GM23338 (cell line): Measurements from ENCODE around the gene SSR3. TPM values are rescaled to one million over a fixed set of nuclear protein-coding genes. Genes with fewer than 3 reads are reported as not detected.

Experiments used
- ATAC-seq: fragments of 200-7000 bp; cut with Tn5 transposase; 3 replicates; pipeline ENCODE4 v1.9.1; 2020
- DNase-seq: peaks from one replicate; pipeline ENCODE4 v3.0.0-alpha.2; 2015; ENCODE audit warnings: low spot score
- H2AFZ ChIP-seq: fragments of 200-600 bp; sonication (generic); 2 replicates; pipeline ENCODE4 v1.8.0; 2016; ENCODE audit warnings: antibody characterized with exemption, mild to moderate bottlenecking, moderate library complexity
- H3F3A ChIP-seq: fragments of 200-600 bp; sonication (generic); replicated peaks from 2 replicates; pipeline ENCODE4 v1.8.0; 2017; ENCODE audit warnings: antibody characterized with exemption, mixed run types, low read depth
- H3K27ac ChIP-seq: fragments of 200-600 bp; sonication (generic); 2 replicates; pipeline ENCODE4 v1.6.1; 2016; ENCODE audit warnings: low read depth
- H3K27me3 ChIP-seq: fragments of 200-600 bp; sonication (generic); 2 replicates; pipeline ENCODE4 v1.8.0; 2016; ENCODE audit warnings: mild to moderate bottlenecking, mixed run types, moderate library complexity; ENCODE audit not compliant: insufficient read depth
- H3K36me3 ChIP-seq: fragments of 200-600 bp; sonication (generic); 2 replicates; pipeline ENCODE4 v1.8.0; 2016; ENCODE audit warnings: mild to moderate bottlenecking; ENCODE audit not compliant: insufficient read depth
- H3K4me1 ChIP-seq: fragments of 200-600 bp; sonication (generic); 2 replicates; pipeline ENCODE4 v1.8.0; 2016; ENCODE audit warnings: mild to moderate bottlenecking, moderate library complexity; ENCODE audit not compliant: insufficient read depth
- H3K4me2 ChIP-seq: fragments of 200-600 bp; sonication (generic); 2 replicates; pipeline ENCODE4 v1.7.1; 2017; ENCODE audit warnings: mixed run types
- H3K4me3 ChIP-seq: fragments of 200-600 bp; sonication (generic); 2 replicates; pipeline ENCODE4 v1.6.1; 2016; ENCODE audit warnings: mixed run types
- H3K79me2 ChIP-seq: fragments of 200-600 bp; sonication (generic); replicated peaks from 2 replicates; pipeline ENCODE4 v1.8.0; 2017; ENCODE audit warnings: mild to moderate bottlenecking; ENCODE audit not compliant: insufficient read depth
- H3K9me2 ChIP-seq: fragments of 200-600 bp; sonication (generic); 2 replicates; pipeline ENCODE4 v1.8.0; 2017; ENCODE audit not compliant: insufficient read depth
- H4K20me1 ChIP-seq: fragments of 200-600 bp; sonication (generic); replicated peaks from 2 replicates; pipeline ENCODE4 v1.8.0; 2017; ENCODE audit warnings: mild to moderate bottlenecking; ENCODE audit not compliant: insufficient read depth
- H3K27ac Mint-ChIP-seq: 2 replicates; pipeline ENCODE4 v1.8.0; 2020; ENCODE audit warnings: inconsistent platforms, mild to moderate bottlenecking, moderate library complexity, mixed read lengths
- H3K27me3 Mint-ChIP-seq: 3 replicates; pipeline ENCODE4 v1.8.0; 2022; ENCODE audit warnings: low read depth, mild to moderate bottlenecking, moderate library complexity, mixed read lengths, inconsistent platforms; ENCODE audit not compliant: insufficient read depth, poor library complexity
- H3K36me3 Mint-ChIP-seq: 3 replicates; pipeline ENCODE4 v1.8.0; 2021; ENCODE audit warnings: low read depth, mild to moderate bottlenecking, inconsistent platforms, moderate library complexity, mixed read lengths
- H3K4me1 Mint-ChIP-seq: 3 replicates; pipeline ENCODE4 v1.8.0; 2020; ENCODE audit warnings: mild to moderate bottlenecking, inconsistent platforms, mixed read lengths
- H3K4me3 Mint-ChIP-seq: 3 replicates; pipeline ENCODE4 v1.8.0; 2021; ENCODE audit warnings: moderate library complexity, mild to moderate bottlenecking, inconsistent platforms, mixed read lengths
- H3K9me3 Mint-ChIP-seq: 3 replicates; pipeline ENCODE4 v1.8.0; 2020; ENCODE audit warnings: moderate library complexity, mild to moderate bottlenecking, inconsistent platforms, mixed read lengths
- CREB1 ChIP-seq: fragments of 250-450 bp; sonication (Bioruptor Pico); IDR thresholded peaks from 2 replicates; pipeline ENCODE4 v1.5.0; 2020; ENCODE audit warnings: low read depth, mild to moderate bottlenecking, moderate library complexity
- JUNB ChIP-seq: IDR thresholded peaks from one replicate; pipeline ENCODE4 v1.6.1; 2016; ENCODE audit warnings: antibody characterized with exemption; ENCODE audit not compliant: unreplicated experiment
- NANOG ChIP-seq: IDR thresholded peaks from 2 replicates; pipeline ENCODE4 v1.6.1; 2016; ENCODE audit warnings: antibody characterized with exemption, borderline replicate concordance
- POLR2AphosphoS5 ChIP-seq: IDR thresholded peaks from 2 replicates; pipeline ENCODE4 v1.6.1; 2016; ENCODE audit warnings: antibody characterized with exemption, low read depth
- STAT1 ChIP-seq: IDR thresholded peaks from one replicate; pipeline ENCODE4 v1.6.1; 2016; ENCODE audit warnings: antibody characterized with exemption; ENCODE audit not compliant: unreplicated experiment
- ZNF114 ChIP-seq: fragments of 250-450 bp; sonication (Bioruptor Pico); IDR thresholded peaks from 2 replicates; pipeline ENCODE4 v1.5.0; 2020; ENCODE audit warnings: mild to moderate bottlenecking, moderate library complexity
- ZNF331 ChIP-seq: fragments of 250-450 bp; sonication (Bioruptor Pico); IDR thresholded peaks from 2 replicates; pipeline ENCODE4 v1.5.0; 2020; ENCODE audit warnings: low read depth, mild to moderate bottlenecking, moderate library complexity
- polyA plus RNA-seq: library from polyadenylated mRNA; unstranded; fragments of >200 nt; fragmentation: Nextera tagmentation; extraction: Ambion mirVana; gene quantifications from 2 replicates; pipeline ENCODE4 v1.2.1, GENCODE V29; 2016
- total RNA-seq: library from RNA; depleted of rRNA; stranded (reverse); fragments of >200 nt; shearing (Covaris generic); gene quantifications from 2 replicates; pipeline ENCODE4 v1.2.3, GENCODE V29; 2014
- TF ChIP-seq, protein P1 (sequence below), 2 experiments: fragments of 200-600 bp in 1 of 2; sonication (generic) in 1 of 2; conservative IDR thresholded peaks; 2 replicates each; pipeline versions ENCODE4 v1.5.1 to v1.6.1; 2016 to 2017; ENCODE audit warnings: antibody characterized with exemption in 2 of 2, low read depth in 2 of 2, mild to moderate bottlenecking in 2 of 2, moderate library complexity in 1 of 2
- TF ChIP-seq, protein P2 (sequence below): IDR thresholded peaks from one replicate; pipeline ENCODE4 v1.6.1; 2018; ENCODE audit warnings: antibody characterized with exemption; ENCODE audit not compliant: unreplicated experiment
- TF ChIP-seq, protein P3 (sequence below): fragments of 250-450 bp; sonication (Bioruptor Pico); IDR thresholded peaks from 2 replicates; pipeline ENCODE4 v1.5.0; 2020; ENCODE audit warnings: mild to moderate bottlenecking, moderate library complexity

The SSR3 gene
- total and polyA plus RNA-seq, 2 experiments from 2014 or later: 143 to 173 TPM

DNA sequence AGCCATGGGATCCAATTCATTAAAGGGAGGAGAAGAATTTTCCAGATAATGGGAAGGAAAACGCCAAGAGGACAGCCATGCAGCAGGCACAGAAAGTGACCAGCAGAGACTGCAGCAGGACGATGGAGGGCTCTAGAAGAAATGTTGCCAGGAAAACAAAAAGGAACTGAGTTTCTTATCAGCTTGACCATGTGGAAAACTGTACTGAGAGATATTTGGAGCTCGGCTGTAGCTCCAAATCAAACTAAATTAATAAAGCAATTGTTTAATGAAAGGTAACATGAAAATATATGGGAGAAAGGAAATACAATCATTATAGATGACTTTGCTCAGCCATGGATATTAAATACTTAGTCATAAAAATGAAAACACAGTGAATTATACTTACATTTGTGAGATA lies 63.7 kb downstream of the SSR3 start:
- no peaks in the 10 kb centered on the region for H3K27me3 ChIP-seq
- Mint-ChIP-seq H3K4me1 (no peaks in the 10 kb centered on the region), H3K27me3 (no peaks in the 10 kb centered on the region), H3K9me3 (peaks cover under 1% of the 10 kb centered on the region; the same call in 1 of the 3 replicates), H3K4me3 (no peak overlapping the region), H3K27ac (no peak overlapping the region), H3K36me3 (no peaks in the 10 kb centered on the region)
- TF ChIP-seq STAT1 (no peak), ZNF331 (no peak), CREB1 (CRISPR knock-in tag) (no peak), POLR2AphosphoS5 (no peak), NANOG (no peak), ZNF114 (CRISPR knock-in tag) (no peak), JUNB (no peak)
- TF ChIP-seq, protein P1, sequence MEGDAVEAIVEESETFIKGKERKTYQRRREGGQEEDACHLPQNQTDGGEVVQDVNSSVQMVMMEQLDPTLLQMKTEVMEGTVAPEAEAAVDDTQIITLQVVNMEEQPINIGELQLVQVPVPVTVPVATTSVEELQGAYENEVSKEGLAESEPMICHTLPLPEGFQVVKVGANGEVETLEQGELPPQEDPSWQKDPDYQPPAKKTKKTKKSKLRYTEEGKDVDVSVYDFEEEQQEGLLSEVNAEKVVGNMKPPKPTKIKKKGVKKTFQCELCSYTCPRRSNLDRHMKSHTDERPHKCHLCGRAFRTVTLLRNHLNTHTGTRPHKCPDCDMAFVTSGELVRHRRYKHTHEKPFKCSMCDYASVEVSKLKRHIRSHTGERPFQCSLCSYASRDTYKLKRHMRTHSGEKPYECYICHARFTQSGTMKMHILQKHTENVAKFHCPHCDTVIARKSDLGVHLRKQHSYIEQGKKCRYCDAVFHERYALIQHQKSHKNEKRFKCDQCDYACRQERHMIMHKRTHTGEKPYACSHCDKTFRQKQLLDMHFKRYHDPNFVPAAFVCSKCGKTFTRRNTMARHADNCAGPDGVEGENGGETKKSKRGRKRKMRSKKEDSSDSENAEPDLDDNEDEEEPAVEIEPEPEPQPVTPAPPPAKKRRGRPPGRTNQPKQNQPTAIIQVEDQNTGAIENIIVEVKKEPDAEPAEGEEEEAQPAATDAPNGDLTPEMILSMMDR (conservative IDR thresholded peaks at IDR 0.05; ENCODE audit: low read depth in 2 of 2): no peak
- TF ChIP-seq, protein P2, sequence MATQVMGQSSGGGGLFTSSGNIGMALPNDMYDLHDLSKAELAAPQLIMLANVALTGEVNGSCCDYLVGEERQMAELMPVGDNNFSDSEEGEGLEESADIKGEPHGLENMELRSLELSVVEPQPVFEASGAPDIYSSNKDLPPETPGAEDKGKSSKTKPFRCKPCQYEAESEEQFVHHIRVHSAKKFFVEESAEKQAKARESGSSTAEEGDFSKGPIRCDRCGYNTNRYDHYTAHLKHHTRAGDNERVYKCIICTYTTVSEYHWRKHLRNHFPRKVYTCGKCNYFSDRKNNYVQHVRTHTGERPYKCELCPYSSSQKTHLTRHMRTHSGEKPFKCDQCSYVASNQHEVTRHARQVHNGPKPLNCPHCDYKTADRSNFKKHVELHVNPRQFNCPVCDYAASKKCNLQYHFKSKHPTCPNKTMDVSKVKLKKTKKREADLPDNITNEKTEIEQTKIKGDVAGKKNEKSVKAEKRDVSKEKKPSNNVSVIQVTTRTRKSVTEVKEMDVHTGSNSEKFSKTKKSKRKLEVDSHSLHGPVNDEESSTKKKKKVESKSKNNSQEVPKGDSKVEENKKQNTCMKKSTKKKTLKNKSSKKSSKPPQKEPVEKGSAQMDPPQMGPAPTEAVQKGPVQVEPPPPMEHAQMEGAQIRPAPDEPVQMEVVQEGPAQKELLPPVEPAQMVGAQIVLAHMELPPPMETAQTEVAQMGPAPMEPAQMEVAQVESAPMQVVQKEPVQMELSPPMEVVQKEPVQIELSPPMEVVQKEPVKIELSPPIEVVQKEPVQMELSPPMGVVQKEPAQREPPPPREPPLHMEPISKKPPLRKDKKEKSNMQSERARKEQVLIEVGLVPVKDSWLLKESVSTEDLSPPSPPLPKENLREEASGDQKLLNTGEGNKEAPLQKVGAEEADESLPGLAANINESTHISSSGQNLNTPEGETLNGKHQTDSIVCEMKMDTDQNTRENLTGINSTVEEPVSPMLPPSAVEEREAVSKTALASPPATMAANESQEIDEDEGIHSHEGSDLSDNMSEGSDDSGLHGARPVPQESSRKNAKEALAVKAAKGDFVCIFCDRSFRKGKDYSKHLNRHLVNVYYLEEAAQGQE: no peak
- TF ChIP-seq, protein P3, sequence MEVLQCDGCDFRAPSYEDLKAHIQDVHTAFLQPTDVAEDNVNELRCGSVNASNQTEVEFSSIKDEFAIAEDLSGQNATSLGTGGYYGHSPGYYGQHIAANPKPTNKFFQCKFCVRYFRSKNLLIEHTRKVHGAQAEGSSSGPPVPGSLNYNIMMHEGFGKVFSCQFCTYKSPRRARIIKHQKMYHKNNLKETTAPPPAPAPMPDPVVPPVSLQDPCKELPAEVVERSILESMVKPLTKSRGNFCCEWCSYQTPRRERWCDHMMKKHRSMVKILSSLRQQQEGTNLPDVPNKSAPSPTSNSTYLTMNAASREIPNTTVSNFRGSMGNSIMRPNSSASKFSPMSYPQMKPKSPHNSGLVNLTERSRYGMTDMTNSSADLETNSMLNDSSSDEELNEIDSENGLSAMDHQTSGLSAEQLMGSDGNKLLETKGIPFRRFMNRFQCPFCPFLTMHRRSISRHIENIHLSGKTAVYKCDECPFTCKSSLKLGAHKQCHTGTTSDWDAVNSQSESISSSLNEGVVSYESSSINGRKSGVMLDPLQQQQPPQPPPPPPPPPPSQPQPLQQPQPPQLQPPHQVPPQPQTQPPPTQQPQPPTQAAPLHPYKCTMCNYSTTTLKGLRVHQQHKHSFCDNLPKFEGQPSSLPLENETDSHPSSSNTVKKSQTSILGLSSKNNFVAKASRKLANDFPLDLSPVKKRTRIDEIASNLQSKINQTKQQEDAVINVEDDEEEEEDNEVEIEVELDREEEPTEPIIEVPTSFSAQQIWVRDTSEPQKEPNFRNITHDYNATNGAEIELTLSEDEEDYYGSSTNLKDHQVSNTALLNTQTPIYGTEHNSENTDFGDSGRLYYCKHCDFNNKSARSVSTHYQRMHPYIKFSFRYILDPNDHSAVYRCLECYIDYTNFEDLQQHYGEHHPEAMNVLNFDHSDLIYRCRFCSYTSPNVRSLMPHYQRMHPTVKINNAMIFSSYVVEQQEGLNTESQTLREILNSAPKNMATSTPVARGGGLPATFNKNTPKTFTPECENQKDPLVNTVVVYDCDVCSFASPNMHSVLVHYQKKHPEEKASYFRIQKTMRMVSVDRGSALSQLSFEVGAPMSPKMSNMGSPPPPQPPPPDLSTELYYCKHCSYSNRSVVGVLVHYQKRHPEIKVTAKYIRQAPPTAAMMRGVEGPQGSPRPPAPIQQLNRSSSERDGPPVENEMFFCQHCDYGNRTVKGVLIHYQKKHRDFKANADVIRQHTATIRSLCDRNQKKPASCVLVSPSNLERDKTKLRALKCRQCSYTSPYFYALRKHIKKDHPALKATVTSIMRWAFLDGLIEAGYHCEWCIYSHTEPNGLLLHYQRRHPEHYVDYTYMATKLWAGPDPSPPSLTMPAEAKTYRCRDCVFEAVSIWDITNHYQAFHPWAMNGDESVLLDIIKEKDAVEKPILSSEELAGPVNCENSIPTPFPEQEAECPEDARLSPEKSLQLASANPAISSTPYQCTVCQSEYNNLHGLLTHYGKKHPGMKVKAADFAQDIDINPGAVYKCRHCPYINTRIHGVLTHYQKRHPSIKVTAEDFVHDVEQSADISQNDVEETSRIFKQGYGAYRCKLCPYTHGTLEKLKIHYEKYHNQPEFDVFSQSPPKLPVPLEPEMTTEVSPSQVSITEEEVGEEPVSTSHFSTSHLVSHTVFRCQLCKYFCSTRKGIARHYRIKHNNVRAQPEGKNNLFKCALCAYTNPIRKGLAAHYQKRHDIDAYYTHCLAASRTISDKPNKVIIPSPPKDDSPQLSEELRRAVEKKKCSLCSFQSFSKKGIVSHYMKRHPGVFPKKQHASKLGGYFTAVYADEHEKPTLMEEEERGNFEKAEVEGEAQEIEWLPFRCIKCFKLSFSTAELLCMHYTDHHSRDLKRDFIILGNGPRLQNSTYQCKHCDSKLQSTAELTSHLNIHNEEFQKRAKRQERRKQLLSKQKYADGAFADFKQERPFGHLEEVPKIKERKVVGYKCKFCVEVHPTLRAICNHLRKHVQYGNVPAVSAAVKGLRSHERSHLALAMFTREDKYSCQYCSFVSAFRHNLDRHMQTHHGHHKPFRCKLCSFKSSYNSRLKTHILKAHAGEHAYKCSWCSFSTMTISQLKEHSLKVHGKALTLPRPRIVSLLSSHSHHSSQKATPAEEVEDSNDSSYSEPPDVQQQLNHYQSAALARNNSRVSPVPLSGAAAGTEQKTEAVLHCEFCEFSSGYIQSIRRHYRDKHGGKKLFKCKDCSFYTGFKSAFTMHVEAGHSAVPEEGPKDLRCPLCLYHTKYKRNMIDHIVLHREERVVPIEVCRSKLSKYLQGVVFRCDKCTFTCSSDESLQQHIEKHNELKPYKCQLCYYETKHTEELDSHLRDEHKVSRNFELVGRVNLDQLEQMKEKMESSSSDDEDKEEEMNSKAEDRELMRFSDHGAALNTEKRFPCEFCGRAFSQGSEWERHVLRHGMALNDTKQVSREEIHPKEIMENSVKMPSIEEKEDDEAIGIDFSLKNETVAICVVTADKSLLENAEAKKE (CRISPR knock-in tag): no peak
- DNase-seq (no peak), ATAC-seq (no peak)
- H4K20me1 ChIP-seq: no peaks in the 10 kb centered on the region
- no peaks in the 10 kb centered on the region for H3K36me3 ChIP-seq
- no peaks in the 10 kb centered on the region for H3F3A ChIP-seq
- H3K27ac ChIP-seq: no peak overlapping the region
- H3K4me3 ChIP-seq: no peak overlapping the region
- no peaks in the 10 kb centered on the region for H3K79me2 ChIP-seq
- 0 out of 2 replicates have a peak, but pooled peaks cover 2% of the 10 kb centered on the region for H3K9me2 ChIP-seq
- no peaks in the 10 kb centered on the region for H3K4me1 ChIP-seq
- no peak overlapping the region for H2AFZ ChIP-seq
- no peak overlapping the region for H3K4me2 ChIP-seq
